CD4-positive, alpha-beta T cell (primary cell): ENCODE data around the gene PLA2G4D. TPM values are rescaled to one million over a fixed set of nuclear protein-coding genes. Genes with fewer than 3 reads are reported as not detected.

Experiments used
- ATAC-seq: fragments of 200-7000 bp; cut with Tn5 transposase; one replicate; pipeline ENCODE4 v1.10.0; 2022; ENCODE audit warnings: mild to moderate bottlenecking; ENCODE audit not compliant: poor library complexity
- CTCF ChIA-PET: fragments of 350-600 bp; sonication (Branson Sonifier 250); formaldehyde crosslinking; loops from one replicate; lab custom pipeline; 2021; ENCODE audit warnings: antibody characterized with exemption, inconsistent platforms; lab: Charles Lee
- POLR2A ChIA-PET: fragments of 350-600 bp; sonication (Branson Sonifier 250); formaldehyde crosslinking; loops from one replicate; lab custom pipeline; 2021; ENCODE audit warnings: antibody characterized with exemption, inconsistent platforms; lab: Charles Lee
- DNase-seq, 14 experiments: peaks; one replicate each; pipeline ENCODE4 v3.0.0-alpha.2; 2013 to 2020; ENCODE audit warnings: mixed read lengths in 2 of 14
- H3K27ac ChIP-seq, 2 donors: one replicate each; pipeline versions ENCODE4 v1.5.1 to v1.7.0; 2013; ENCODE audit warnings: low read length in 2 of 2, low read depth in 1 of 2, mild to moderate bottlenecking in 1 of 2
- H3K27me3 ChIP-seq, 2 experiments: 1 replicate in 1 of 2; 2 replicates in 1 of 2; pipeline versions ENCODE4 v1.6.1 to v1.7.0; 2013; ENCODE audit warnings: low read length in 2 of 2, control low read depth in 1 of 2, mild to moderate bottlenecking in 1 of 2, moderate library complexity in 1 of 2; ENCODE audit not compliant: insufficient read depth in 2 of 2, control insufficient read depth in 1 of 2
- H3K36me3 ChIP-seq: one replicate; pipeline ENCODE4 v1.6.1; 2013; ENCODE audit warnings: low read length, control low read depth; ENCODE audit not compliant: insufficient read depth
- H3K4me1 ChIP-seq: one replicate; pipeline ENCODE4 v1.6.1; 2013; ENCODE audit warnings: low read length, control low read depth; ENCODE audit not compliant: insufficient read depth
- H3K4me3 ChIP-seq: one replicate; pipeline ENCODE4 v1.5.1; 2013; ENCODE audit warnings: mild to moderate bottlenecking, low read length, moderate library complexity
- H3K9me3 ChIP-seq, 2 experiments: 1 replicate in 1 of 2; 2 replicates in 1 of 2; pipeline versions ENCODE4 v1.6.1 to v1.7.0; 2013; ENCODE audit warnings: low read length in 2 of 2, mild to moderate bottlenecking in 2 of 2, control low read depth in 1 of 2, moderate library complexity in 1 of 2; ENCODE audit not compliant: control insufficient read depth in 1 of 2, insufficient read depth in 1 of 2
- H3K27ac Mint-ChIP-seq: one replicate; pipeline ENCODE4 v1.8.0; 2020; ENCODE audit warnings: mixed read lengths
- H3K27me3 Mint-ChIP-seq: one replicate; pipeline ENCODE4 v1.8.0; 2021; ENCODE audit warnings: mixed read lengths
- H3K36me3 Mint-ChIP-seq: one replicate; pipeline ENCODE4 v1.8.0; 2021; ENCODE audit warnings: low read depth, mixed read lengths
- H3K4me1 Mint-ChIP-seq: one replicate; pipeline ENCODE4 v1.8.0; 2021; ENCODE audit warnings: low read depth, mixed read lengths
- H3K4me3 Mint-ChIP-seq: one replicate; pipeline ENCODE4 v1.8.0; 2020; ENCODE audit warnings: mild to moderate bottlenecking, mixed read lengths
- H3K9me3 Mint-ChIP-seq: one replicate; pipeline ENCODE4 v1.8.0; 2020; ENCODE audit warnings: mixed read lengths
- CTCF ChIP-seq: fragments of 200-600 bp; IDR thresholded peaks from one replicate; pipeline ENCODE4 v1.8.0; 2022; ENCODE audit warnings: antibody characterized with exemption, mild to moderate bottlenecking
- intact Hi-C, 2 experiments: fragments of 100-400 bp; cut with DNase I in 1 of 2; cut with micrococcal nuclease in 1 of 2; formaldehyde crosslinking; loops; one replicate each; pipeline versions ENCODE4 v1.15.1 to v1.9.0; 2023 to 2025; cut with DNase I, micrococcal nuclease
- total RNA-seq, 174 experiments: library from RNA in 2 of 174; stranded (reverse) in 2 of 174; gene quantifications; one replicate each; pipeline ENCODE4 v1.2.3 and lab custom pipeline; 2021 to 2026

PLA2G4D gene
- total RNA-seq, 2 experiments from 2014 or later: not detected

- Histone ChIP-seq H3K27me3 (no peaks in the 10 kb centered on the region), H3K9me3 (no peaks in the 10 kb centered on the region), H3K4me3 (no peak overlapping the region), H3K4me1 (peaks cover 2% of the 10 kb centered on the region), H3K27ac (no peak overlapping the region), H3K36me3 (no peaks in the 10 kb centered on the region)
- Mint-ChIP-seq H3K27ac (no peak overlapping the region), H3K36me3 (no peaks in the 10 kb centered on the region), H3K27me3 (peaks cover 25% of the 10 kb centered on the region), H3K4me3 (no peak overlapping the region), H3K4me1 (peaks cover 6% of the 10 kb centered on the region), H3K9me3 (no peaks in the 10 kb centered on the region)
- POLR2A ChIA-PET: interaction anchor here (0.7 kb wide), 1 partner anchor 1859 kb away, joined by 3 read pairs; no protein-coding TSS in a partner anchor
- no peak for ATAC-seq
- no peak for TF ChIP-seq CTCF
- CTCF ChIA-PET: no interaction called here
- intact Hi-C loops: no loop called here
- no peak for DNase-seq
These were observed 11.9 kb upstream of the PLA2G4D start for GRCh38 chr15:42106288-42106687.

GRCh38 chr15:42104095-42104891 is 9.9 kb upstream of the PLA2G4D start:
- no peak for ATAC-seq
- Mint-ChIP-seq H3K27me3 (peaks cover 19% of the 10 kb centered on the region), H3K27ac (no peak overlapping the region), H3K36me3 (no peaks in the 10 kb centered on the region), H3K9me3 (no peaks in the 10 kb centered on the region), H3K4me3 (no peak overlapping the region), H3K4me1 (peaks cover 6% of the 10 kb centered on the region)
- intact Hi-C loops: no loop called here
- H3K27ac ChIP-seq: no peak overlapping the region
- POLR2A ChIA-PET: no interaction called here
- no peaks in the 10 kb centered on the region for H3K36me3 ChIP-seq
- CTCF ChIA-PET: no interaction called here
- DNase-seq: no peak
- H3K4me1 ChIP-seq: peaks cover 6% of the 10 kb centered on the region
- H3K9me3 ChIP-seq: no peaks in the 10 kb centered on the region
- no peak overlapping the region for H3K4me3 ChIP-seq
- TF ChIP-seq CTCF: no peak
- H3K27me3 ChIP-seq: no peaks in the 10 kb centered on the region

- Mint-ChIP-seq H3K4me1 (peaks cover 6% of the 10 kb centered on the region), H3K9me3 (no peaks in the 10 kb centered on the region), H3K27ac (no peak overlapping the region), H3K4me3 (no peak overlapping the region), H3K36me3 (no peaks in the 10 kb centered on the region), H3K27me3 (peaks cover 10% of the 10 kb centered on the region)
- H3K27ac ChIP-seq: no peak overlapping the region
- no peak overlapping the region for H3K4me3 ChIP-seq
- H3K36me3 ChIP-seq: no peaks in the 10 kb centered on the region
- H3K9me3 ChIP-seq: peaks cover 0 to 4% of the 10 kb centered on the region in 2 experiments
- ATAC-seq (no peak), DNase-seq (no peak)
- CTCF ChIA-PET: no interaction called here
- H3K27me3 ChIP-seq: no peaks in the 10 kb centered on the region
- POLR2A ChIA-PET: no interaction called here
- intact Hi-C loops: no loop called here
- TF ChIP-seq CTCF: no peak
- H3K4me1 ChIP-seq: peaks cover 6% of the 10 kb centered on the region
These were observed 8.4 kb upstream of the PLA2G4D start for GRCh38 chr15:42102646-42103235.
